ENCODE measurements around the gene CDC34.

DNA sequence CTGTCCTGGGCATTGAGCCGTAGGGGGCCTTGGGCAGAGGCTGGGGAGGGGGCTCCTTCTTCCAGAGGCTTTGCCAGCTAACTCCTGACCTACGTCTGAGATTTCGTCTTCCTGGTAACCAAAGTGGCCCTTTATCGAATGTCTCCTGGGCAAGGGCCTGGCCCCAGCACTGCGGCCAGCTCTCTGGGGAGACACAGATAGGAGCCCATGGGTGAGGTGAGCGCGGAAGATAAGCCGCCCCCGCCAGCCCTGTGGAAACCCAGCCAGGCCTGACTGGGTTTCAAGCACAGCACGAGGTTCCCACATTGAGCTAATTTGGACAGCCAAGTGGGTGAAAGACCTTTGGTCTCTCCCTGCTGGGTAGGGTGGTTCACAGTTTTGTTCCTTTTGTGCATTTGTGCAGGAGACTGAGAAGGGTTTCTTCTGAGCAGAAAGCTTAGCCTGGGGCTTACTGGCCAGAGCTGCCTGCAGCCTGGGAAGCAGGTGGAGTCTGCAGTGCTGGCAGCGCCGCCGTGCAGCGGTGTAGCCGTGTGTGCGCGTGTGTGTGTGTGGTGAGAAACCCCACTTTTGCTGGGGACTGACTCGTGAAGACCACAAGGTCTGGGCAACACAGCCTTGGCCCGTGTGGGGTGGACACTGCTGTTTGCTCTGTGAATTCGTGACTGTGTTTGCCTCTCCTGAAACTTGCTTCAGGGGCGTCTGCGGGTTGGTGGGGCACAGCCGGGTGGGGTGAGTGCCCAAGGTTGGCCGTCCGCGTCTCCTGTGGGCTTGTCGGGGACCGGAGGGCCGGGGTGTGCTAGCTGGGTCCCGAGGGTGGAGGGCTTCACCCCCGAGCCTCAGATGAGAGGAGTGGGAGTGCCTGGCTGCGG lies 43.3 kb downstream of the CDC34 start:
- TF ChIP-seq, protein P1, sequence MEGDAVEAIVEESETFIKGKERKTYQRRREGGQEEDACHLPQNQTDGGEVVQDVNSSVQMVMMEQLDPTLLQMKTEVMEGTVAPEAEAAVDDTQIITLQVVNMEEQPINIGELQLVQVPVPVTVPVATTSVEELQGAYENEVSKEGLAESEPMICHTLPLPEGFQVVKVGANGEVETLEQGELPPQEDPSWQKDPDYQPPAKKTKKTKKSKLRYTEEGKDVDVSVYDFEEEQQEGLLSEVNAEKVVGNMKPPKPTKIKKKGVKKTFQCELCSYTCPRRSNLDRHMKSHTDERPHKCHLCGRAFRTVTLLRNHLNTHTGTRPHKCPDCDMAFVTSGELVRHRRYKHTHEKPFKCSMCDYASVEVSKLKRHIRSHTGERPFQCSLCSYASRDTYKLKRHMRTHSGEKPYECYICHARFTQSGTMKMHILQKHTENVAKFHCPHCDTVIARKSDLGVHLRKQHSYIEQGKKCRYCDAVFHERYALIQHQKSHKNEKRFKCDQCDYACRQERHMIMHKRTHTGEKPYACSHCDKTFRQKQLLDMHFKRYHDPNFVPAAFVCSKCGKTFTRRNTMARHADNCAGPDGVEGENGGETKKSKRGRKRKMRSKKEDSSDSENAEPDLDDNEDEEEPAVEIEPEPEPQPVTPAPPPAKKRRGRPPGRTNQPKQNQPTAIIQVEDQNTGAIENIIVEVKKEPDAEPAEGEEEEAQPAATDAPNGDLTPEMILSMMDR (IDR thresholded peaks at IDR 0.05 in 2 of 3, conservative IDR thresholded peaks at IDR 0.05 in 1 of 3; ENCODE audit: insufficient read depth in 2 of 3, low read depth in 1 of 3, low read length in 3 of 3): peak in 1 of 3 experiments; percentile 5; a peak in 1 of 6 replicates
- TF ChIP-seq POLR2AphosphoS5 (IDR thresholded peaks at IDR 0.05; ENCODE audit: control insufficient read depth, insufficient read depth, low read depth, low read length): peak; percentile 99
- TF ChIP-seq, protein P2, sequence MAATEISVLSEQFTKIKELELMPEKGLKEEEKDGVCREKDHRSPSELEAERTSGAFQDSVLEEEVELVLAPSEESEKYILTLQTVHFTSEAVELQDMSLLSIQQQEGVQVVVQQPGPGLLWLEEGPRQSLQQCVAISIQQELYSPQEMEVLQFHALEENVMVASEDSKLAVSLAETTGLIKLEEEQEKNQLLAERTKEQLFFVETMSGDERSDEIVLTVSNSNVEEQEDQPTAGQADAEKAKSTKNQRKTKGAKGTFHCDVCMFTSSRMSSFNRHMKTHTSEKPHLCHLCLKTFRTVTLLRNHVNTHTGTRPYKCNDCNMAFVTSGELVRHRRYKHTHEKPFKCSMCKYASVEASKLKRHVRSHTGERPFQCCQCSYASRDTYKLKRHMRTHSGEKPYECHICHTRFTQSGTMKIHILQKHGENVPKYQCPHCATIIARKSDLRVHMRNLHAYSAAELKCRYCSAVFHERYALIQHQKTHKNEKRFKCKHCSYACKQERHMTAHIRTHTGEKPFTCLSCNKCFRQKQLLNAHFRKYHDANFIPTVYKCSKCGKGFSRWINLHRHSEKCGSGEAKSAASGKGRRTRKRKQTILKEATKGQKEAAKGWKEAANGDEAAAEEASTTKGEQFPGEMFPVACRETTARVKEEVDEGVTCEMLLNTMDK (IDR thresholded peaks at IDR 0.05; ENCODE audit: borderline replicate concordance, insufficient read depth, low read depth, low read length, poor library complexity, severe bottlenecking): no peak
- peak; percentile 8 to 9; a peak in 2 of 4 replicates for TF ChIP-seq RAD21 (CRISPR knock-in tag; conservative IDR thresholded peaks at IDR 0.05 in 1 of 2, IDR thresholded peaks at IDR 0.05 in 1 of 2)
- peak; percentile 99 for TF ChIP-seq CCNT2 (IDR thresholded peaks at IDR 0.05; ENCODE audit: borderline replicate concordance, extremely low read depth, insufficient read length, low read depth, low read length)
- peak; percentile 87 for TF ChIP-seq CBFB (CRISPR knock-in tag; IDR thresholded peaks at IDR 0.05)
- no peak for TF ChIP-seq SP2 (IDR thresholded peaks at IDR 0.05; ENCODE audit: extremely low read depth, low read depth, low read length, poor library complexity, severe bottlenecking)
- TF ChIP-seq, protein P3, sequence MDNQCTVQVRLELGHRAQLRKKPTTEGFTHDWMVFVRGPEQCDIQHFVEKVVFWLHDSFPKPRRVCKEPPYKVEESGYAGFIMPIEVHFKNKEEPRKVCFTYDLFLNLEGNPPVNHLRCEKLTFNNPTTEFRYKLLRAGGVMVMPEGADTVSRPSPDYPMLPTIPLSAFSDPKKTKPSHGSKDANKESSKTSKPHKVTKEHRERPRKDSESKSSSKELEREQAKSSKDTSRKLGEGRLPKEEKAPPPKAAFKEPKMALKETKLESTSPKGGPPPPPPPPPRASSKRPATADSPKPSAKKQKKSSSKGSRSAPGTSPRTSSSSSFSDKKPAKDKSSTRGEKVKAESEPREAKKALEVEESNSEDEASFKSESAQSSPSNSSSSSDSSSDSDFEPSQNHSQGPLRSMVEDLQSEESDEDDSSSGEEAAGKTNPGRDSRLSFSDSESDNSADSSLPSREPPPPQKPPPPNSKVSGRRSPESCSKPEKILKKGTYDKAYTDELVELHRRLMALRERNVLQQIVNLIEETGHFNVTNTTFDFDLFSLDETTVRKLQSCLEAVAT (IDR thresholded peaks at IDR 0.05): peak in 1 of 2 experiments; percentile 69; a peak in 1 of 4 replicates
- TF ChIP-seq PCBP2 (IDR thresholded peaks at IDR 0.05; ENCODE audit: low read depth, low read length, poor library complexity, severe bottlenecking): no peak

Measured in K562 (cell line).